H1 (cell line): ENCODE results near the gene PLPP7. TPM values are rescaled to one million over a fixed set of nuclear protein-coding genes. Genes with fewer than 3 reads are reported as not detected.

Experiments used
- CTCF ChIA-PET: fragments of 300-600 bp; sonication (Branson Sonifier 250); formaldehyde crosslinking; loops from one replicate; lab custom pipeline; 2021; ENCODE audit not compliant: partially characterized antibody; lab: Charles Lee
- POLR2A ChIA-PET: fragments of 300-600 bp; sonication (Branson Sonifier 250); formaldehyde crosslinking; loops from one replicate; lab custom pipeline; 2021; ENCODE audit warnings: inconsistent platforms; ENCODE audit not compliant: partially characterized antibody; lab: Charles Lee
- DNase-seq, 2 experiments: peaks; one replicate each; pipeline versions ENCODE4 v3.0.0 to v3.0.0-alpha.2; 2010 to 2022; ENCODE audit warnings: low spot score in 2 of 2, low read depth in 1 of 2, mixed read lengths in 1 of 2
- FAIRE-seq: peaks from 2 replicates; lab custom pipeline; 2011; peaks lifted over from hg19 to GRCh38; lab: Jason Lieb, UNC
- H2AFZ ChIP-seq: 2 replicates; pipeline ENCODE4 v1.8.1; 2012; ENCODE audit warnings: low read length, inconsistent platforms
- H2AK5ac ChIP-seq: 2 replicates; pipeline ENCODE4 v1.6.1; 2013; ENCODE audit warnings: low read depth, low read length
- H2BK120ac ChIP-seq: replicated peaks from 2 replicates; pipeline ENCODE3; 2013; ENCODE audit warnings: low read depth, low read length, inconsistent platforms
- H2BK12ac ChIP-seq: 2 replicates; pipeline ENCODE4 v1.6.1; 2013; ENCODE audit warnings: low read depth, low read length
- H2BK15ac ChIP-seq: 2 replicates; pipeline ENCODE4 v1.6.1; 2013; ENCODE audit warnings: low read length
- H2BK20ac ChIP-seq: 2 replicates; pipeline ENCODE4 v1.6.1; 2013; ENCODE audit warnings: low read length
- H2BK5ac ChIP-seq: 2 replicates; pipeline ENCODE4 v1.6.1; 2013; ENCODE audit warnings: low read depth, low read length
- H3K14ac ChIP-seq: 2 replicates; pipeline ENCODE4 v1.6.1; 2013; ENCODE audit warnings: inconsistent platforms; ENCODE audit not compliant: insufficient read length
- H3K18ac ChIP-seq: 2 replicates; pipeline ENCODE4 v1.6.1; 2013; ENCODE audit warnings: low read length; ENCODE audit errors: extremely low read depth
- H3K23ac ChIP-seq: 2 replicates; pipeline ENCODE4 v1.6.1; 2013; ENCODE audit warnings: inconsistent platforms; ENCODE audit not compliant: insufficient read length
- H3K23me2 ChIP-seq: 2 replicates; pipeline ENCODE4 v1.6.1; 2013; ENCODE audit warnings: low read depth, low read length
- H3K27ac ChIP-seq: 2 replicates; pipeline ENCODE4 v1.6.1; 2011; ENCODE audit warnings: low read depth, low read length, inconsistent platforms
- H3K27me3 ChIP-seq, 4 experiments: replicated peaks in 1 of 4; 1 replicate in 1 of 4; 2 replicates in 3 of 4; pipeline versions ENCODE4 v1.6.1 to v1.8.1; 2011 to 2013; ENCODE audit warnings: low read length in 3 of 4, mild to moderate bottlenecking in 3 of 4, inconsistent platforms in 2 of 4, mixed read lengths in 2 of 4, moderate library complexity in 1 of 4; ENCODE audit not compliant: control insufficient read depth in 3 of 4, insufficient read depth in 3 of 4; ENCODE audit errors: extremely low read depth in 1 of 4
- H3K36me3 ChIP-seq, 4 experiments: 2 replicates each; pipeline versions ENCODE4 v1.6.1 to v1.8.1; 2011 to 2013; ENCODE audit warnings: mild to moderate bottlenecking in 4 of 4, low read length in 3 of 4, moderate library complexity in 2 of 4, control low read depth in 1 of 4, inconsistent platforms in 1 of 4; ENCODE audit not compliant: insufficient read depth in 4 of 4, control insufficient read depth in 2 of 4
- H3K4ac ChIP-seq: replicated peaks from 2 replicates; pipeline ENCODE3; 2013; ENCODE audit warnings: low read length, low read depth, mixed read lengths, inconsistent platforms; ENCODE audit not compliant: insufficient read length
- H3K4me1 ChIP-seq, 4 experiments: replicated peaks in 1 of 4; 1 replicate in 1 of 4; 2 replicates in 3 of 4; pipeline versions ENCODE4 v1.6.1 to v1.8.1; 2011 to 2013; ENCODE audit warnings: low read length in 3 of 4, inconsistent platforms in 2 of 4, mixed read lengths in 1 of 4; ENCODE audit not compliant: insufficient read depth in 4 of 4, control insufficient read depth in 3 of 4
- H3K4me2 ChIP-seq, 2 experiments: 2 replicates each; pipeline versions ENCODE4 v1.6.1 to v1.8.1; 2011 to 2013; ENCODE audit warnings: low read depth in 2 of 2, low read length in 2 of 2, control low read depth in 1 of 2, inconsistent platforms in 1 of 2, mild to moderate bottlenecking in 1 of 2; ENCODE audit not compliant: insufficient read depth in 1 of 2
- H3K4me3 ChIP-seq, 4 experiments: fragments of 200-600, 300-600 bp in 1 of 4; sonication (generic), shearing (Covaris generic), sonication (Bioruptor Twin) in 1 of 4; 2 replicates each; pipeline versions ENCODE4 v1.5.1 to v1.8.1; 2011 to 2016; ENCODE audit warnings: low read length in 4 of 4, low read depth in 3 of 4, control low read depth in 2 of 4, inconsistent platforms in 2 of 4, mild to moderate bottlenecking in 2 of 4, mixed read lengths in 1 of 4, moderate library complexity in 1 of 4; ENCODE audit not compliant: insufficient read depth in 2 of 4; ENCODE audit errors: extremely low read depth in 1 of 4
- H3K56ac ChIP-seq: replicated peaks from 2 replicates; pipeline ENCODE3; 2013; ENCODE audit warnings: low read depth, mild to moderate bottlenecking, mixed read lengths, low read length, inconsistent platforms; ENCODE audit not compliant: insufficient read length
- H3K79me1 ChIP-seq: 2 replicates; pipeline ENCODE4 v1.6.1; 2013; ENCODE audit warnings: low read depth, low read length, control low read depth
- H3K79me2 ChIP-seq, 2 experiments: 2 replicates each; pipeline versions ENCODE4 v1.6.1 to v1.8.1; 2012 to 2013; ENCODE audit warnings: low read length in 2 of 2, mild to moderate bottlenecking in 2 of 2, inconsistent platforms in 1 of 2; ENCODE audit not compliant: insufficient read depth in 2 of 2, control insufficient read depth in 1 of 2
- H3K9ac ChIP-seq, 4 experiments: replicated peaks in 1 of 4; 1 replicate in 1 of 4; 2 replicates in 3 of 4; pipeline versions ENCODE4 v1.6.1 to v1.8.1; 2011 to 2013; ENCODE audit warnings: low read depth in 3 of 4, low read length in 3 of 4, control low read depth in 2 of 4, mild to moderate bottlenecking in 2 of 4, moderate library complexity in 2 of 4, inconsistent platforms in 1 of 4; ENCODE audit errors: extremely low read depth in 1 of 4
- H3K9me3 ChIP-seq, 2 experiments: 2 replicates each; pipeline versions ENCODE4 v1.6.1 to v1.8.1; 2012 to 2013; ENCODE audit warnings: mild to moderate bottlenecking in 2 of 2, moderate library complexity in 2 of 2, control low read depth in 1 of 2, inconsistent platforms in 1 of 2, low read depth in 1 of 2, low read length in 1 of 2, mixed read lengths in 1 of 2; ENCODE audit not compliant: insufficient read depth in 2 of 2
- H4K20me1 ChIP-seq, 2 experiments: replicated peaks in 1 of 2; 2 replicates each; pipeline versions ENCODE3 to v1.8.1; 2011 to 2013; ENCODE audit warnings: inconsistent platforms in 2 of 2, low read length in 2 of 2, mild to moderate bottlenecking in 1 of 2; ENCODE audit not compliant: insufficient read depth in 2 of 2, control insufficient read depth in 1 of 2
- H4K5ac ChIP-seq: 2 replicates; pipeline ENCODE4 v1.6.1; 2013; ENCODE audit warnings: low read length, low read depth, mixed read lengths, inconsistent platforms; ENCODE audit not compliant: insufficient read length
- H4K8ac ChIP-seq: 2 replicates; pipeline ENCODE4 v1.8.0; 2013; ENCODE audit warnings: mild to moderate bottlenecking, moderate library complexity, low read length, inconsistent platforms; ENCODE audit not compliant: insufficient read depth; ENCODE audit errors: extremely low read depth
- H4K91ac ChIP-seq: replicated peaks from 2 replicates; pipeline ENCODE3; 2013; ENCODE audit warnings: low read length, mixed read lengths, inconsistent platforms; ENCODE audit not compliant: insufficient read length
- KDM5A ChIP-seq: fragments of 200-600 bp; IDR thresholded peaks from 2 replicates; pipeline ENCODE4 v1.7.1; 2012; ENCODE audit warnings: mild to moderate bottlenecking, low read length, inconsistent platforms, mixed read lengths
- WGBS, 2 experiments: shearing (Covaris generic) in 1 of 2; methylation state at CpG; one replicate each; pipeline versions ENCODE4 v1.1.6 to v1.1.7; 2013 to 2015; ENCODE audit warnings: low lambda C conversion rate in 2 of 2, mixed read lengths in 2 of 2, inconsistent platforms in 1 of 2, low coverage in 1 of 2, missing lambda C conversion rate in 1 of 2; ENCODE audit not compliant: insufficient replicate concordance in 2 of 2, insufficient coverage in 1 of 2, insufficient read length in 1 of 2; ENCODE audit errors: extremely low coverage in 1 of 2, missing lambda C conversion rate in 1 of 2; 5-methylcytosine and 5-hydroxymethylcytosine counted together
- polyA plus RNA-seq, 7 experiments: library from polyadenylated mRNA; depleted of rRNA in 3 of 7; stranded (reverse) in 5 of 7; unstranded in 2 of 7; fragments of >200 nt in 5 of 7; fragments of 200-250 nt in 2 of 7; gene quantifications; 1 replicate in 5 of 7; 2 replicates in 1 of 7; 4 replicates in 1 of 7; pipeline versions ENCODE4 v1.2.1 to v1.2.3, GENCODE V29; 2011 to 2013; ENCODE audit warnings: missing spikeins in 2 of 7, mixed read lengths in 2 of 7
- total RNA-seq: library from RNA; stranded (reverse); fragmentation: NEBNext Ultra II Directional; extraction: Animal tissue kit (Norgen Biotek cat#: 25700); gene quantifications from 2 replicates; pipeline ENCODE4 v1.2.1, GENCODE V29; 2021

PLPP7 gene
- total and polyA plus RNA-seq, 2 of the 8 experiments (the other 6 are each of a cell fraction or from before 2014, with no cell fraction given): 3.4 to 3.9 TPM

- Histone ChIP-seq H2BK20ac (no peak overlapping the region), H3K23me2 (no peaks in the 10 kb centered on the region), H3K27ac (no peak overlapping the region), H2AK5ac (peak overlapping the region; percentile 39; the same call in 1 of the 2 replicates), H3K23ac (no peak overlapping the region), H2BK5ac (0 out of 2 replicates have a peak overlapping the region, but pooled peaks have one; percentile 24), H3K79me2 (no peaks in the 10 kb centered on the region), H2BK120ac (no peak overlapping the region), H3K56ac (no peak overlapping the region), H3K9me3 (no peaks in the 10 kb centered on the region), H2BK15ac (0 out of 2 replicates have a peak overlapping the region, but pooled peaks have one; percentile 88), H3K14ac (no peak overlapping the region), H3K4me1 (peaks cover 0 to 5% (median 3%) of the 10 kb centered on the region in 4 experiments; a peak in 2 of 7 replicates), H4K20me1 (no peaks in the 10 kb centered on the region), H3K4me3 (no peak overlapping the region), H3K4ac (no peak overlapping the region), H3K27me3 (no peaks in the 10 kb centered on the region), H3K9ac (no peak overlapping the region; a peak in 1 of 7 replicates), H3K4me2 (no peak overlapping the region), H3K36me3 (no peaks in the 10 kb centered on the region), H4K91ac (peak overlapping the region; percentile 42), H2AFZ (no peak overlapping the region), H3K18ac (no peak overlapping the region), H3K79me1 (no peaks in the 10 kb centered on the region), H4K5ac (no peak overlapping the region), H4K8ac (no peak overlapping the region), H2BK12ac (peak overlapping the region; percentile 80; the same call in 1 of the 2 replicates)
- WGBS, 2 experiments: 78% methylated on average over 19 of the region's 19 CpGs; no CpG with 5 or more reads in 1 of the 2 experiments
- POLR2A ChIA-PET: interaction anchor here (0.9 to 1.8 kb wide), 2 partner anchors 12 to 31 kb away, joined by 3 read pairs; no protein-coding TSS in a partner anchor
- TF ChIP-seq KDM5A: no peak
- no peak for DNase-seq
- CTCF ChIA-PET: interaction anchor here (1.0 kb wide), 2 partner anchors 12 to 30 kb away, joined by 3 to 6 read pairs; no protein-coding TSS in a partner anchor
- no peak for FAIRE-seq
These were observed 15.3 kb downstream of the PLPP7 start for GRCh38 chr9:131304676-131305355.
